ENCODE results near the gene ANAPC13.

GRCh38 chr3:134460965-134461364 lies 24.8 kb downstream of the ANAPC13 start:
- TF ChIP-seq CTCF (conservative IDR thresholded peaks at IDR 0.05; ENCODE audit: low read length) (no peak), EZH2phosphoT487 (IDR thresholded peaks at IDR 0.05; ENCODE audit: borderline replicate concordance, low read depth, low read length) (no peak)
